Measurements from ENCODE around the gene ENPP3.

ENPP3 gene

GRCh38 chr6:131739136-131739535 lies 102.0 kb downstream of the ENPP3 start:
- no peak for DNase-seq (ENCODE audit: extremely low spot score)
- no peak for TF ChIP-seq HDGF (IDR thresholded peaks at IDR 0.05; ENCODE audit: borderline replicate concordance)
- TF ChIP-seq CTBP1 (IDR thresholded peaks at IDR 0.05; ENCODE audit: borderline replicate concordance) = no peak
- no peak for TF ChIP-seq SP1 (IDR thresholded peaks at IDR 0.05)
- no peak for TF ChIP-seq ELF4 (IDR thresholded peaks at IDR 0.05)
- TF ChIP-seq SUZ12 (IDR thresholded peaks at IDR 0.05) = no peak
- no peak for TF ChIP-seq ZNF384 (IDR thresholded peaks at IDR 0.05)
- no peak for TF ChIP-seq ARNT (IDR thresholded peaks at IDR 0.05)
- no peak for TF ChIP-seq TARDBP (IDR thresholded peaks at IDR 0.05)
- no peak for TF ChIP-seq FOXM1 (IDR thresholded peaks at IDR 0.05; ENCODE audit: borderline replicate concordance)
- ChIA-PET CTCF (no interaction called here), POLR2A (no interaction called here)

DNA sequence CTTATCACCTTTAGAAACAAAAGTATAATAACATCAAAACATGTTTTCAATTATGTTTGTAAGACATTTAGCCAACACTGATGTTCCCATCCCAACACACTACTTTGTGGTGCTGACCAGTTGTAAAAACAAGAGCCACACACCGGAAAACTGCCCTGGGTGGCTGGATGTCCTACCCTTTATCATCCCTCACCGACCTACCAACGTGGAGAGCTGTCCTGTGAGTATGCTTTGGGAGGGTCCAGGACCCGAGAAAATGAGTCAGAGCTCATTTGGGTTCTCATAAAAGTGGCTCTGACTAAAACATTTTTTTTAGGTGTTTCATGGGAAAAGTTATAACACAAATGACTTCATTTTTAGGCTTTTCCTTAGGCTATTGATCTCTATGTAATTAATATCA lies 103.1 kb downstream of the ENPP3 start:
- POLR2A ChIA-PET = no interaction called here
- CTCF ChIA-PET = no interaction called here
- no peak for DNase-seq (ENCODE audit: extremely low spot score)
- TF ChIP-seq LEF1 (IDR thresholded peaks at IDR 0.05; ENCODE audit: borderline replicate concordance) = no peak
- no peak for TF ChIP-seq FOXM1 (IDR thresholded peaks at IDR 0.05; ENCODE audit: borderline replicate concordance)
- no peak for TF ChIP-seq HDGF (IDR thresholded peaks at IDR 0.05; ENCODE audit: borderline replicate concordance)
- no peak for TF ChIP-seq NFRKB (IDR thresholded peaks at IDR 0.05)
- TF ChIP-seq BHLHE40 (IDR thresholded peaks at IDR 0.05; ENCODE audit: borderline replicate concordance) = no peak
- TF ChIP-seq, protein P1, sequence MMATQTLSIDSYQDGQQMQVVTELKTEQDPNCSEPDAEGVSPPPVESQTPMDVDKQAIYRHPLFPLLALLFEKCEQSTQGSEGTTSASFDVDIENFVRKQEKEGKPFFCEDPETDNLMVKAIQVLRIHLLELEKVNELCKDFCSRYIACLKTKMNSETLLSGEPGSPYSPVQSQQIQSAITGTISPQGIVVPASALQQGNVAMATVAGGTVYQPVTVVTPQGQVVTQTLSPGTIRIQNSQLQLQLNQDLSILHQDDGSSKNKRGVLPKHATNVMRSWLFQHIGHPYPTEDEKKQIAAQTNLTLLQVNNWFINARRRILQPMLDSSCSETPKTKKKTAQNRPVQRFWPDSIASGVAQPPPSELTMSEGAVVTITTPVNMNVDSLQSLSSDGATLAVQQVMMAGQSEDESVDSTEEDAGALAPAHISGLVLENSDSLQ (IDR thresholded peaks at IDR 0.05) = no peak
- no peak for TF ChIP-seq L3MBTL2 (conservative IDR thresholded peaks at IDR 0.05)

DNA sequence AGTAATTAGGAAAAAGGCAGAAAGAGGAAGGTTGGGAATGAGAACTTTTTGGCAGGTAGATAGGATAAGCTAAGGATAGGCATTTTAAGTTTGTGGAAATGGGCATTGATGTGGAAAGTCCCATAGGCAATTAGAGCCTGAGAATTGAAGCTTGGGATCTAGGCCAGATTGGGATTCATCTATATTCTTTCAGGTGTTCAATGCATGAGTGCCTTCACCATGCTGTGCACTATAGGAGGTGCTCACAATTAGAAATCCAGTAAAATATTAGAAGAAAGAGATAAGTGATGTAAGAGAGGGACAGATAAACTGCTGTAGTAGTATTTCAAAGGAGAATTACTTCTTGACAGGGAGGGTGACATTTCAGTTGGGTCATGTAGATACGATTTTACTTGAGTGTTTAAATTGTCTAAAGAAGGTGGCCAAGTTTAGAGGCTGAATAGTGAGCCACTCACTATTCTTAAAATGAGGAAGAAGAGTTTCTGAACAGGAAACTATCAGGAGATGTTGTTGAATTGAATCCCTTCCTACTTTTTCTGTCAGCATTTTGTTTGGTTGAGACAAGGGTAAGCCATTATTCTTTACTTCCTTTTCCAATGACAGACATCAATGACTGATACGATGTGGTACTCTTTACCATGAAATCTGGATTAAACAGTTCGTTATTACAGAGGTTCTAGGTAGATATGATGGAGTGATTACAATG lies 104.7 kb downstream of the ENPP3 start:
- DNase-seq (ENCODE audit: extremely low spot score) = no peak
- ChIA-PET POLR2A (no interaction called here), CTCF (no interaction called here)
- TF ChIP-seq SUZ12 (IDR thresholded peaks at IDR 0.05) (no peak), ARNT (IDR thresholded peaks at IDR 0.05) (no peak)

DNA sequence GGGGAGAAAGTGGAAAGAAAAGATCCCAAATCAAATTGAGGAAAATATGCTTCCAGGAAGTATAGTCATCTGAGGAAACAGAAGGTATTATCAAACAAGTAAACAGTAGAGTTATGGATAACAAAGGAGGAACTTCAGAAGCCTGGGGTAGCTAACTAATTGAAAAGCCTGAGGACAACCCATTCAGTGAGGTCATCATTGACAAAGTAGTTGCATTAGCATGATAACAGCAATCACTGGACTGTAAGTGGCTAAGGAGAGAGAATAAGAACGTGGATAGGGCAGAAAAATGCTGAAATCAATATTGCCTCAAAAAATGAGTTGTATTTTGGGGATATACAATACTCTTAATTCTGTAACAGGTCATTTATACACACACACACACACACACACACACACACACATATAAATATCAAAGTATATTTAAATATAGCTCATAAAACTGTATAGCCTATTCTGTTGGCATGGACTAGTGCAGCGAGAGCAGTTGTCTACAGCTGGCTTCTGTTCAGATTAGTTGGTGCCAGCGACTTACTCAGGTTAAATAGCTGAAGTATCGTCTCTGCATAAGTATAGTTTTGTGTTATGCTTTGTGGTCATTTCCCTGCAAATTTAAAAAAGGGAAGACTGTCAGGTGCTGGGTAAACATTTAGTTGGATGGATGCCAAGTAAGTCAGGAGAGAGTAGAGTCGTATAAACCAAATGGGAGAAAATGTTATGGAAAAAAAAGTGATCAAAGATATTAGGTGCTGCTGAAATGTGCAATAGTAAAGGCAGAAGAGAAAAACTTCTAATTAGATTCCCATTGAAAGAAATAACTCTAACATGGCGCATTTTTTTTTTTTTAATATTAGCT lies 107.6 kb downstream of the ENPP3 start:
- POLR2A ChIA-PET = no interaction called here
- CTCF ChIA-PET = no interaction called here
- DNase-seq (ENCODE audit: extremely low spot score) = no peak
- TF ChIP-seq CTBP1 (IDR thresholded peaks at IDR 0.05; ENCODE audit: borderline replicate concordance) (no peak), FOXA1 (IDR thresholded peaks at IDR 0.05) (no peak), ARNT (IDR thresholded peaks at IDR 0.05) (no peak), FOXM1 (IDR thresholded peaks at IDR 0.05; ENCODE audit: borderline replicate concordance) (no peak), ZNF384 (IDR thresholded peaks at IDR 0.05) (no peak), BHLHE40 (IDR thresholded peaks at IDR 0.05; ENCODE audit: borderline replicate concordance) (no peak)
- TF ChIP-seq, protein P1 (IDR thresholded peaks at IDR 0.05) = no peak

DNA sequence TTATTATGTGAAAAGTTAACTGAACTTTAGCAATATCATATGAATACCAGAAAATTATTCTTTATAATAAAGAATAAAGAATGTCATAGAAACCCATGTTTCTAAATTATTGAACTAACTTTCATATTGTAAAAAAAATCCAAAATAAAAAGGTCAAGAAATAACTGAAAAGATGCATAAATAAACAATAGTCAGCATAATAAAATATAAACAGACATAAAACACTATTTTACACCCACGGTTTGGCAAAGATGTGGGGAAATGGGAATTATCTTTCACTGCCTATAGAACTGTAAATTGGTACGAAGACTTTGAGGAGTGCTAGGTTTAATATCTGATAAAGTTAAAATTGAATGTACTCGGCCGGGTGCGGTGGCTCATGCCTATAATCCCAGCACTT lies 108.4 kb downstream of the ENPP3 start:
- POLR2A ChIA-PET = no interaction called here
- no peak for TF ChIP-seq FOXA1 (IDR thresholded peaks at IDR 0.05)
- TF ChIP-seq NFRKB (IDR thresholded peaks at IDR 0.05) = no peak
- TF ChIP-seq BHLHE40 (IDR thresholded peaks at IDR 0.05; ENCODE audit: borderline replicate concordance) = no peak
- no peak for TF ChIP-seq FOXK2 (IDR thresholded peaks at IDR 0.05)
- no peak for TF ChIP-seq HDGF (IDR thresholded peaks at IDR 0.05; ENCODE audit: borderline replicate concordance)
- TF ChIP-seq LEF1 (IDR thresholded peaks at IDR 0.05; ENCODE audit: borderline replicate concordance) = no peak
- TF ChIP-seq TARDBP (IDR thresholded peaks at IDR 0.05) = no peak
- TF ChIP-seq SP1 (IDR thresholded peaks at IDR 0.05) = no peak
- no peak for TF ChIP-seq FOXM1 (IDR thresholded peaks at IDR 0.05; ENCODE audit: borderline replicate concordance)
- TF ChIP-seq, protein P1 (IDR thresholded peaks at IDR 0.05) = no peak
- TF ChIP-seq ELF4 (IDR thresholded peaks at IDR 0.05) = no peak
- no peak for TF ChIP-seq ARNT (IDR thresholded peaks at IDR 0.05)
- no peak for TF ChIP-seq L3MBTL2 (conservative IDR thresholded peaks at IDR 0.05)
- TF ChIP-seq SUZ12 (IDR thresholded peaks at IDR 0.05) = no peak
- no peak for TF ChIP-seq CTBP1 (IDR thresholded peaks at IDR 0.05; ENCODE audit: borderline replicate concordance)
- no peak for TF ChIP-seq ZNF384 (IDR thresholded peaks at IDR 0.05)
- CTCF ChIA-PET = no interaction called here

GRCh38 chr6:131747821-131748353 lies 110.8 kb downstream of the ENPP3 start:
- ChIA-PET CTCF (no interaction called here), POLR2A (no interaction called here)

More for the DNA sequence above, 108.4 kb downstream of the ENPP3 start:
- no peak for DNase-seq (ENCODE audit: extremely low spot score)

More at GRCh38 chr6:131747821-131748353, 110.8 kb downstream of the ENPP3 start:
- DNase-seq (ENCODE audit: extremely low spot score) = no peak
- no peak for TF ChIP-seq FOXA1 (IDR thresholded peaks at IDR 0.05)

All from HEK293T (cell line).